Measurements from ENCODE around the gene BORCS6. TPM values are rescaled to one million over a fixed set of nuclear protein-coding genes. Genes with fewer than 3 reads are reported as not detected.

The BORCS6 gene
- total and polyA plus RNA-seq, 2 of the 13 experiments (the other 11 are each of a cell fraction or from before 2014, with no cell fraction given), result 2.0 to 5.1 TPM

- FAIRE-seq (no peak), DNase-seq (ENCODE audit: low spot score) (no peak), ATAC-seq (no peak)
- no peak overlapping the region for H3K4me3 ChIP-seq (replicated peaks in 1 of 3; ENCODE audit: insufficient read depth in 1 of 3, low read depth in 2 of 3, low read length in 3 of 3)
- H2AFZ ChIP-seq (ENCODE audit: low read length), result no peak overlapping the region
- H3K4me1 ChIP-seq (ENCODE audit: insufficient read depth, low read length), result peaks cover 19% of the 10 kb centered on the region
- H3K27ac ChIP-seq (ENCODE audit: extremely low read length, insufficient read depth, low read length), result no peak overlapping the region
- WGBS (ENCODE audit: low lambda C conversion rate), result 92% methylated on average over 13 of the region's 23 CpGs
- no peaks in the 10 kb centered on the region for H3K79me2 ChIP-seq (ENCODE audit: insufficient read depth, low read length)
- CTCF ChIA-PET (ENCODE audit: low intra/inter-chr PET ratio, low total read pairs), result no interaction called here
- intact Hi-C loops (cut with micrococcal nuclease; ENCODE audit: unreplicated experiment) (no loop called here), in situ Hi-C loops (cut with HindIII; ENCODE audit: extremely low pct_ligation_motif_present, low pct_unique_long_range_greater_than_20kb) (no loop called here)
- POLR2A ChIA-PET, result interaction anchor here (1.0 to 3.2 kb wide), 2 partner anchors 12 to 18 kb away, joined by 3 to 18 read pairs; no protein-coding TSS in a partner anchor
- H3K9ac ChIP-seq (ENCODE audit: insufficient read depth, low read depth, low read length), result no peak overlapping the region
- no peak for TF ChIP-seq ZZZ3 (CRISPR knock-in tag; IDR thresholded peaks at IDR 0.05; ENCODE audit: borderline replicate concordance)
- no peak for TF ChIP-seq KDM6A (CRISPR knock-in tag; IDR thresholded peaks at IDR 0.05; ENCODE audit: low read depth)
- no peak for TF ChIP-seq MAF1 (CRISPR knock-in tag; IDR thresholded peaks at IDR 0.05; ENCODE audit: borderline replicate concordance)
- TF ChIP-seq DRAP1 (CRISPR knock-in tag; IDR thresholded peaks at IDR 0.05), result no peak
- TF ChIP-seq ZFP1 (CRISPR knock-in tag; IDR thresholded peaks at IDR 0.05), result no peak
- no peak for TF ChIP-seq NFE2L1 (CRISPR knock-in tag; IDR thresholded peaks at IDR 0.05; ENCODE audit: borderline replicate concordance)
- TF ChIP-seq RXRB (CRISPR knock-in tag; IDR thresholded peaks at IDR 0.05; ENCODE audit: borderline replicate concordance), result no peak
- TF ChIP-seq, protein P1, sequence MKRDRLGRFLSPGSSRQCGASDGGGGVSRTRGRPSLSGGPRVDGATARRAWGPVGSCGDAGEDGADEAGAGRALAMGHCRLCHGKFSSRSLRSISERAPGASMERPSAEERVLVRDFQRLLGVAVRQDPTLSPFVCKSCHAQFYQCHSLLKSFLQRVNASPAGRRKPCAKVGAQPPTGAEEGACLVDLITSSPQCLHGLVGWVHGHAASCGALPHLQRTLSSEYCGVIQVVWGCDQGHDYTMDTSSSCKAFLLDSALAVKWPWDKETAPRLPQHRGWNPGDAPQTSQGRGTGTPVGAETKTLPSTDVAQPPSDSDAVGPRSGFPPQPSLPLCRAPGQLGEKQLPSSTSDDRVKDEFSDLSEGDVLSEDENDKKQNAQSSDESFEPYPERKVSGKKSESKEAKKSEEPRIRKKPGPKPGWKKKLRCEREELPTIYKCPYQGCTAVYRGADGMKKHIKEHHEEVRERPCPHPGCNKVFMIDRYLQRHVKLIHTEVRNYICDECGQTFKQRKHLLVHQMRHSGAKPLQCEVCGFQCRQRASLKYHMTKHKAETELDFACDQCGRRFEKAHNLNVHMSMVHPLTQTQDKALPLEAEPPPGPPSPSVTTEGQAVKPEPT (CRISPR knock-in tag; IDR thresholded peaks at IDR 0.05; ENCODE audit: low read depth), result no peak
- no peak for TF ChIP-seq NFIB (CRISPR knock-in tag; IDR thresholded peaks at IDR 0.05; ENCODE audit: borderline replicate concordance)
- no peak overlapping the region for H3K4me2 ChIP-seq (ENCODE audit: low read depth, low read length)
- 0 out of 2 replicates have a peak, but pooled peaks cover 3% of the 10 kb centered on the region for H4K20me1 ChIP-seq (ENCODE audit: insufficient read depth, low read length)
- H3K36me3 ChIP-seq (replicated peaks in 1 of 2; ENCODE audit: control insufficient read depth in 1 of 2, insufficient read depth in 2 of 2, low read length in 2 of 2), result peaks cover 13 to 25% of the 10 kb centered on the region in 2 experiments; a peak in 4 of 5 replicates
- no peaks in the 10 kb centered on the region for H3K9me3 ChIP-seq (ENCODE audit: low read length)
- H3K27me3 ChIP-seq (ENCODE audit: control insufficient read depth in 1 of 2, insufficient read depth in 2 of 2, low read length in 2 of 2), result no peaks in the 10 kb centered on the region; a peak in 1 of 5 replicates
- BruUV-seq (replicated peaks), result no TSS peak
These were observed 47.7 kb downstream of the BORCS6 start for GRCh38 chr17:8142158-8142886.

All from HepG2 (cell line).